Right lobe of liver (tissue), 6 donors: ENCODE measurements around the gene PACC1. TPM values are rescaled to one million over a fixed set of nuclear protein-coding genes. Genes with fewer than 3 reads are reported as not detected.
A peak's percentile ranks its signal among the peaks of the same experiment; 100 is the strongest.

Experiments used
- ATAC-seq, 4 donors: fragments of 200-7000 bp; cut with Tn5 transposase; one replicate each; pipeline ENCODE4 v1.9.1; 2020; ENCODE audit warnings: mild to moderate bottlenecking in 4 of 4, moderate library complexity in 4 of 4
- DNase-seq, 3 donors: peaks; one replicate each; pipeline ENCODE4 v3.0.0-alpha.2; 2020
- H3K27ac ChIP-seq, 3 donors: fragments of 200-600 bp; one replicate each; pipeline ENCODE4 v1.8.0; 2022
- H3K27me3 ChIP-seq, 2 donors: fragments of 200-600 bp; one replicate each; pipeline ENCODE4 v1.8.0; 2022
- H3K36me3 ChIP-seq, 4 donors: fragments of 200-600 bp; sonication (generic) in 1 of 4; one replicate each; pipeline versions ENCODE4 v1.5.1 to v1.8.0; 2017 to 2022; ENCODE audit warnings: control low read depth in 1 of 4
- H3K4me1 ChIP-seq, 4 donors: fragments of 200-600 bp; sonication (generic) in 1 of 4; one replicate each; pipeline versions ENCODE4 v1.5.1 to v1.8.0; 2017 to 2022; ENCODE audit warnings: control low read depth in 1 of 4
- H3K4me3 ChIP-seq, 3 donors: fragments of 200-600 bp; one replicate each; pipeline ENCODE4 v1.8.0; 2022
- H3K9me3 ChIP-seq, 4 donors: fragments of 200-600 bp; sonication (generic) in 1 of 4; one replicate each; pipeline versions ENCODE4 v1.5.1 to v1.8.0; 2017 to 2022; ENCODE audit warnings: control low read depth in 1 of 4
- CTCF ChIP-seq, 4 donors: fragments of 200-600 bp in 3 of 4; fragments of 450-650 bp in 1 of 4; IDR thresholded peaks; one replicate each; pipeline versions ENCODE4 v1.5.1 to v1.8.0; 2016 to 2022; ENCODE audit warnings: antibody characterized with exemption in 4 of 4, mild to moderate bottlenecking in 2 of 4
- POLR2A ChIP-seq: fragments of 450-650 bp; IDR thresholded peaks from one replicate; pipeline ENCODE4 v1.6.1; 2017; ENCODE audit warnings: antibody characterized with exemption, mild to moderate bottlenecking
- WGBS: methylation state at CpG from one replicate; pipeline ENCODE4 v1.1.6; 2018; ENCODE audit warnings: low coverage, low lambda C conversion rate; ENCODE audit not compliant: insufficient coverage; ENCODE audit errors: missing lambda C conversion rate; 5-methylcytosine and 5-hydroxymethylcytosine counted together
- intact Hi-C, 2 donors: fragments of 100-400 bp; cut with DNase I; formaldehyde crosslinking; loops; one replicate each; pipeline versions ENCODE4 v1.11.2 to v1.14.1; 2022
- total RNA-seq, 6 experiments: library from RNA; depleted of rRNA in 2 of 6; stranded (reverse); fragments of >200 nt in 2 of 6; fragmentation: NEBNext Ultra II Directional in 3 of 6; extraction: Animal tissue kit (Norgen Biotek cat#: 25700) in 3 of 6; gene quantifications; one replicate each; pipeline versions ENCODE4 v1.1.0 to v1.2.4, GENCODE V29; 2016 to 2023
- donor health status: DM: no; HTN: yes; CAD: no.
- donor health status: DM: no; HTN: no; CAD: no.
- donor health status: DM: no; HTN: no; CAD: no.
- donor health status: DM: no; HTN: yes; CAD: no.
- donor health status: DM: no; HTN: yes; CAD: no.

PACC1 gene
- total RNA-seq, 6 experiments from 2014 or later = 0.88 to 3.3 (median 1.7) TPM

GRCh38 chr1:212381397-212382035 is 33.2 kb downstream of the PACC1 start:
- ATAC-seq (peak in 2 of 4 donors; percentile 8 to 25), DNase-seq (no peak)
- Histone ChIP-seq H3K36me3 (peaks cover 0 to 10% (median 0%) of the 10 kb centered on the region in 4 donors), H3K4me3 (no peak overlapping the region), H3K27me3 (no peaks in the 10 kb centered on the region), H3K27ac (no peak overlapping the region), H3K9me3 (no peaks in the 10 kb centered on the region), H3K4me1 (no peaks in the 10 kb centered on the region)
- 45% methylated on average over 3 of the region's 4 CpGs for WGBS
- TF ChIP-seq CTCF (IDR thresholded peaks at IDR 0.05) (no peak), POLR2A (no peak)
- intact Hi-C loops = no loop called here

- no peak for ATAC-seq
- intact Hi-C loops = loop anchor here in 1 of 2 donors (10.0 kb wide), 1 partner anchor 305 kb away; no protein-coding TSS in a partner anchor
- Histone ChIP-seq H3K27ac (no peak overlapping the region), H3K27me3 (no peaks in the 10 kb centered on the region), H3K9me3 (no peaks in the 10 kb centered on the region), H3K36me3 (peaks cover 0 to 10% (median 0%) of the 10 kb centered on the region in 4 donors), H3K4me1 (no peaks in the 10 kb centered on the region), H3K4me3 (no peak overlapping the region)
- DNase-seq = no peak
- TF ChIP-seq POLR2A (no peak), CTCF (IDR thresholded peaks at IDR 0.05) (no peak)
- WGBS = 90% methylated on average over 2 of the region's 2 CpGs
Observed at GRCh38 chr1:212379366-212379765, 35.3 kb downstream of the PACC1 start.

- peaks cover 0 to 10% (median 0%) of the 10 kb centered on the region in 4 donors for H3K36me3 ChIP-seq
- DNase-seq = no peak
- no peak overlapping the region for H3K4me3 ChIP-seq
- 79% methylated on average over 3 of the region's 3 CpGs for WGBS
- no peak for ATAC-seq
- H3K4me1 ChIP-seq = no peaks in the 10 kb centered on the region
- intact Hi-C loops = loop anchor here in 1 of 2 donors (10.0 kb wide), 1 partner anchor 303 kb away; no protein-coding TSS in a partner anchor
- no peak overlapping the region for H3K27ac ChIP-seq
- TF ChIP-seq POLR2A = no peak
- TF ChIP-seq CTCF (IDR thresholded peaks at IDR 0.05) = no peak
- no peaks in the 10 kb centered on the region for H3K9me3 ChIP-seq
- no peaks in the 10 kb centered on the region for H3K27me3 ChIP-seq
Observed at GRCh38 chr1:212377644-212378043, 37.0 kb downstream of the PACC1 start.

GRCh38 chr1:212375986-212376385 is 38.7 kb downstream of the PACC1 start:
- Histone ChIP-seq H3K27me3 (no peaks in the 10 kb centered on the region), H3K4me1 (no peaks in the 10 kb centered on the region), H3K9me3 (no peaks in the 10 kb centered on the region), H3K36me3 (peaks cover 0 to 10% (median 0%) of the 10 kb centered on the region in 4 donors), H3K27ac (no peak overlapping the region), H3K4me3 (no peak overlapping the region)
- no peak for ATAC-seq
- no peak for DNase-seq
- intact Hi-C loops = loop anchor here in 1 of 2 donors (10.0 kb wide), 1 partner anchor 301 kb away; no protein-coding TSS in a partner anchor
- WGBS = 61% methylated on average over 3 of the region's 5 CpGs
- TF ChIP-seq CTCF (IDR thresholded peaks at IDR 0.05) (no peak), POLR2A (no peak)
